ENCODE results near the gene TMEM164. TPM values are rescaled to one million over a fixed set of nuclear protein-coding genes. Genes with fewer than 3 reads are reported as not detected.
"Not testable (repeated sequence)": the region's sequence is repeated elsewhere in the genome, so short reads cannot be mapped to it uniquely, and the experiment has no call there.

The TMEM164 gene
- 12.7 and 17.3 TPM in 2 replicates for total RNA-seq

DNA sequence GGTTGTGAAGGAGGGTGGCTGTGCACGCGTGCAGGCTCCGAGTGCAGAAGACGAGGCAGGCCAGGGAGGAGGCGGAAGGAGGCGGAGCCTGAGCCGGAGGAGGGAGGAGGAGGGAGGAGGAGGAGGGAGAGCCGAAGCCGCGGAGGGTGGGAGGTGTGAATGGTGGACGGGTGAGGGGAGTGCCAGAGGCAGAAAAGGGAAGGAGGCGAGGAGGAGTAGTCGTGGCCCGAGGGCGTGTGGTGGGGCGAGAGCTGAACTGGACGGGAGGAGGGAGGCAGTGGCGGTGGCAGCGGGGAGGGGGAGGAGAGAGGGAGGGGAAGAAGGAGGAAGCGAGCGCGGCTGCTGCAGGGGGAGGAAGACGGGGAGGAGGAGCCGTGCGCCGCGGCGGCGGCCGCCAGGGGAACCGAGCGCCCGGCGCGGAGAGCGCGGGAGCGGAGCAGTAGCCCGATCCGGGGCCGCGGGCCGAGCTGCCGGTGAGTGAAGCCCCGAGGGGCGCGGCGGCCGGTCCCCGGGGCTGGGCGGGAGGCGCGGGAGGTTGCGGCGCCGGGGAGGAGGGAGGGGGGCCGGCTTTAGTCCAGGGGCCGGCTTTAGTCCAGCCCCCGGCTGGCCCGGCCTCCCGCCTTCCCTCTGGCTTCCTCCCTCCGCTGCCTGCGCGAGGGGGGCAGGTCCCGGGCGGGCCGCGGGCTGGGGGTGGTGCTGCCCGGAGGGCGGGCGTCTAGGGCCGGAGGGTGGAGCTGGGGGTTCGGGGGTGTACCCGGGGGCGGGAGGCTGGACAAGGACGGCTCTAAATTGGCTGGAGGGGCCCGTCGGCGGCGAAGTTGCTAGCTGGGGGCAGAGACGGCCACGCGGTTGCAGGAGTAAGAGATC, at the start of gene TMEM164:
Gene TMEM164 (plus strand): TSS at position 815 of the 867 bp plus-strand sequence. CDS start 661 bp downstream, outside the sequence.
- peak; percentile 30 for DNase-seq (ENCODE audit: low read depth)

DNA sequence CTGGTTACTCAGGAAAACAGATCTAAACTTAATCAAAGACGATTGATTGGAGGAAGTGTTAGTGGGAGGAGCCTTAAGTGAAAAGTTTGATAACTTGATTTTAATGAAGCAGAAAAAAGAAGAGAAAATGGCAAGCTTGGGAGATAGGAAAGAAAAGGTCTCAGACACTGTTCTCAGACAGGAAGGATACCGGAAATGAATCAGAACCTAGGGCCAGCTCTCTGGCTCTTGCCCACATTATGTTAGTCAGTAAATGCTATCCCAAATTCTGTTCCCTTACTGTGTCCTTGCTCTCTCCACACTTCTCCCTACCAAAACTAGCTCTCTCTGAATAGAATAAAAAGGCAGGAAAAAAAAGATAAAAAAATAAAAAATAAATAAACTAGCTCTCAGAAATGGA, 48.6 kb upstream of the TMEM164 start:
- no peak for DNase-seq (ENCODE audit: low read depth)

DNA sequence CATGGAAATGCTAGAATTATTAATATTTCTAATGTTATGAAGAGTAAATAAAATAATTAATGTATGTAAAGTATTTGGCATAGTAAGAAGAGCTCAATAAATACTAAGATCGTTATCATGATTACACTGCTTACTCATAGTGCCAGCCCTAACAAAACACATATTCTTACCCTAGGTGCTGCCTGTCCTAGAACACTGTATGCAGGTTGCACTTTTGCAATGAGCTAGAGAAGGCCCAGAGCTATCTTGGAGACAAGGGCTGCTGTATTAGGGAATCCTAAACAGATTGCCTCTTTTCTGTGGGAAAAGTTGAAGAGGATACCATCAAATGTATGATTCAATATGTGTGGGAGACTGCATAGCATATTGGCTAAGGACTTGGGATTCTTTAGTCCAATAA, 48.0 kb upstream of the TMEM164 start:
- no peak for DNase-seq (ENCODE audit: low read depth)

DNA sequence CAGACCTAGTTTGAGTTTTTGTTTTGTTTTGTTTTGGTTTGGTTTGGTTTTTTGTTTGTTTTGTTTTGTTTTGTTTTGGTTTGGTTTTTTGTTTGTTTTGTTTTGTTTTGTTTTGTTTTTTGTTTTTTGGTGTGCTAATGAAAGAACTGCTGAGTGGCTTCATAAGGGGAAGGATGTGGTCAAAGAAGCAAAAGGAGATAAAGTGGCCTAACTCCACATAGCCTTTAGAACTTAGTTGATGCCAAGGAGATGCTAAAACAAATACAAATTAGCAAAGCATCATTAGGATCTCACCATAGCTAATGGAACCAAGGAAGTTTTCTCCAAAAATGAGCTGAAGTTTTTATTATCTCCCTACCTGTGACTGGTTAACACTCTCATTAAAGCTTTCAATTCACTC, 44.6 kb upstream of the TMEM164 start:
- DNase-seq (ENCODE audit: low read depth) = no peak

DNA sequence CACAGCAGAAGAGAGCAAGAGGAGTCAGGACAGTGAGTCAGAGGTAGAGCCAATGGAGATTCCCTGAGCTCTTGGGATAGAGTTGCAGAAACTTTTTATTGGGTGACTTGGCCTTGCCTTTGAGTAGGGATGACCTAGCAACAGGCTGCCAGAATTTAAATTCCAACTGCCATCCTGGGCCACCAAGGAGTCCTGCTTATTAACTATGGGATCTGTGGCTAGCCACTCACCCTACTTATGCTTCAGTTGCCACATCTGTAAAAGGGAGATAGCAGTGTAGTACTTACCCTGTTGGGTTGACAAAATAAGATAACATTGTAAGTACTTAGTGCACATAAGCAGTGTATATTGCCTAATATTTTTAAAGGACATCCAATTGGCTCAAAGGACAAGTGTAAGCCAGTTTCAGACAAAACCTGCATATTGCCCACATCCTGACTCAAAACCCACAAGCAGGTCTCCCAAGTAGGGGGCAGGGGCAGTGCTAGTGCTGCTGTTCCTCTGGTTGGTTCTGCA, 43.5 kb upstream of the TMEM164 start:
- no peak for DNase-seq (ENCODE audit: low read depth)

DNA sequence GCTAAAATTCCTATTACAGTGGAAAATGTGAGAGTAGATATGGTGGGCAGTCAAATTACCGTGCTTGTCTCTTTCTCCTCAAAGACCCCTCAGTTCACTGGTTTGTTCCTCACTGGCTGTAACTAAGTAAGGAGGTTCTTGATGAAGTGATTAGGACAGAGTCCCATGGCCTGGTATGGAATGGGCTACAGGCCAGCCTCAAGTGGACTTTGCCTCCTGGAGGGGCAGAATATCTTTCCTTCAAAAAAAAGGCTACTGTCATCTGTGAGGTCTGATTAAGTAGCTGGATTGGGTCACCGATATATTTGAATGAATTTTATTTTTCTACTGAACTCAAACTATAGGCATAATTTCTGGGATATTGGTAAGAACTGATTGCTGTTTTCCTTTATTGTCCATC, 38.5 kb upstream of the TMEM164 start:
- DNase-seq (ENCODE audit: low read depth) = no peak

DNA sequence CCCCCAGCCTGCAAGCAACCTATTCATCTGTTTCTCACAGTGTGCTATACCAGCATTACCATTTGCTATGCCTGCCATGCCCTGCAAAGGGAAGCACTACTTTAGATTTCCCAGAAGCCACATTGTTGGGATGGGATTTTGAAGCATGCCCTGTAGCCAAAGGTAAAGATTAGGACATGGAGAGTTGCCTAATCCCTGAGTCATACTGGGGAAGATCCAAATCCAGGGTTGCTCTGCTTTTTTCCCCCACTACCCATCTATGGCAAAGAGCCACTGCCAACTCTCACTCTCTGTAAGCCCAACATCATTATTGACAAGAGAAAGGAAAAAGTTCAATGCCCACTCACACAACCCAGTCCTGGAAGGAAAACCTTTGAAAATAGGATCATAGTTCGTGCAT, 36.7 kb upstream of the TMEM164 start:
- peak; percentile 44 for DNase-seq (ENCODE audit: low read depth)

DNA sequence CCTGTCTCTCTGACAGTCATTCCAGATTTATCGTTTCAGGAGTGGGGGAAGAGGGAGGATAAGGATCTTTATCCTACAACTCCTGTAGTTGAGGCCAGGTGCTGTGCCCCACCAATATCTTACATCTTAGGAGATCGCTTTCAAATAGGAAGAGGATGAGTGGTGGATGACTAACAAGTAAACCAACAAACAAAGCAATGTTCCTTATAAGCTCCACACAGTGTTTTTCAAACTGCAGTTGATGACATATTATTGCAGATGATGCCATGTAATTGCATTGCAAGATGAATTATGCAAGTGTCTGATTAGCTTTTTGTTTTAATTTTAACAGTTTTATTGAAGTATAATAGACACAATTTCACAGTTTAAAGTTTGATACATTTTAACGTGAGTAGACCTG, 35.8 kb upstream of the TMEM164 start:
- DNase-seq (ENCODE audit: low read depth) = no peak

DNA sequence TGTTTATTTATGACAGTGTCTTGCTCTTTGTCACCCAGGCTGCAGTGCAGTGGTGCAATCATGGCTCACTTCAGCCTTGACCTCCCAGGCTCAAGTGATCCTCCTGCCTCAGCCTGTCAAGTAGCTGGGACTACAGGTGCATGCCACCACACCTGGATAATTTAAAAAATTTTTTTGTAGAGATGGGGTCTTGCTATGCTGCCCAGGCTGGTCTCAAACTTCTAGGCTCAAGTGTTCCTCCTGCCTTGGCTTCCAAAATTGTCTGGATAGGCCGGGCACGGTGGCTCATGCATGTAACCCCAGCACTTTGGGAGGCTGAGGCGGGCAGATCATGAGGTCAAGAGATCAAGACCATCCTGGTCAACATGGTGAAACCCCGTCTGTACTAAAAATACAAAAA, 32.1 kb upstream of the TMEM164 start:
- DNase-seq (ENCODE audit: low read depth) = not testable (repeated sequence)

DNA sequence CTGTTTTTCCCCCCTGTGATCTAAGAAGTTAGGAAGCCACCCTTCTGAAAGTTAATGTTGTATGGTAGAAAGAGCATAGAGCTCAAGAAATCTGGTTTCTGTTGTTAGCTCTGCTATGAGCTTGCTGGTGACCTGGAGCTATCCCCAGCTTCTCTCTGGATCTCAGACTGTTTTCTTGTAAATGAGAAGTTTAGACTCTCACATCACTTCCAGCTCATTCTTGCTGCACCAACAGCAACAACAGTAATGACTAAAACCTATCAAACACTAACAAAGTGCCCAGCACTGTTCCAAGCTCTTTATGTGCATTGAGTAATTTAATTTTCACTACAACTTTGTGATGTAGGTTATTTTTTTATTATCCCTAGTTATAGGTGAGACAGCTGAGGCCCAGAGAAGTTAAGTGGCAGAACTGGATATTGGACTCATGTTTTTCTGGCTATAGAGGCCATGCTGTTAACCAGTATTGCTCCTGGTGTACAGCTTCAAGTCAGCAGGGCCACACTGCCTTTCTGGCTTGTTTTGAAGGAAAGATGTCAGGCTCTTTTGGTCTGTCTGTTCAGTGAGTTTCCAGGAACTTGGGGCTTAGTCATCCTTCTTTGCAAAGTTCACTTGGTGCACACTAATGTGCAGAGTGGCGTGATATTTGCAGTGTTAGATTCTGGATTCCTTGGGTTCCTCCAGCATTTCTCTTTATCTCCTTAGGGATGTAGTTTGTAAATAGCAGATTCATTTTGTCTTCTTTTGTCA, 27.8 kb upstream of the TMEM164 start:
- DNase-seq (ENCODE audit: low read depth) = peak; percentile 69

DNA sequence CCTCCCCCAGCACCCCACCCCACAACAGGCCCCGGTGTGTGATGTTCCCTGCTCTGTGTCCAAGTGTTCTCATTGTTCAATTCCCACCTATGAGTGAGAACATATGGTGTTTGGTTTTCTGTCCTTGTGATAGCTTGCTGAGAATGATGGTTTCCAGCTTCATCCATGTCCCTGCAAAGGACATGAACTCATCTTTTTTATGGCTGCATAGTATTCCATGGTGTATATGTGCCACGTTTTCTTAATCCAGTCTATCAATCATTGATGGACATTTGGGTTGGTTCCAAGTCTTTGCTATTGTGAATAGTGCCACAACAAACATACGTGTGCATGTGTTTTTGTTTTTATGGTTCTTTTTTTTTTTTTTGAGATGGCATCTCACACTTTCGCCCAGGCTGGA, 17.7 kb upstream of the TMEM164 start:
- DNase-seq (ENCODE audit: low read depth) = not testable (repeated sequence)

DNA sequence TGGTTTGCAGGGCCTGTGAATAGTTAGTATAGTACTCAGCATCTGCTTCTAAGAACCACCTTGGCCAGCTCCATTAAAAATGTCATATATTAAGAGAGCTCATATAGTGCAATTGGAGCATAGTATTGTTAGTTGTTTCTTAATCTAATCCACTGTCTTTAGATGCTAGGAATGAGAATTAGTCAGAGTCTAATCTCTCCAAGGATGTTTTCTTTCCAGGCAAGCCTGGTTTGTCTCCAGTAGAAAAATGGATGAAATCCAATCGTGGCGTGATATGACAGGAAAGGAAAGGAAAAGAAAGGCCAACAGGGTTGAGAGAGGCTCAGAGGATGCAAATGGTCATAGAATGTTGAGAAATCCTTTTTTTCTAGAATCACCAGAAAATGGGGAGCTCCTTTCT, 15.0 kb upstream of the TMEM164 start:
- DNase-seq (ENCODE audit: low read depth) = no peak

DNA sequence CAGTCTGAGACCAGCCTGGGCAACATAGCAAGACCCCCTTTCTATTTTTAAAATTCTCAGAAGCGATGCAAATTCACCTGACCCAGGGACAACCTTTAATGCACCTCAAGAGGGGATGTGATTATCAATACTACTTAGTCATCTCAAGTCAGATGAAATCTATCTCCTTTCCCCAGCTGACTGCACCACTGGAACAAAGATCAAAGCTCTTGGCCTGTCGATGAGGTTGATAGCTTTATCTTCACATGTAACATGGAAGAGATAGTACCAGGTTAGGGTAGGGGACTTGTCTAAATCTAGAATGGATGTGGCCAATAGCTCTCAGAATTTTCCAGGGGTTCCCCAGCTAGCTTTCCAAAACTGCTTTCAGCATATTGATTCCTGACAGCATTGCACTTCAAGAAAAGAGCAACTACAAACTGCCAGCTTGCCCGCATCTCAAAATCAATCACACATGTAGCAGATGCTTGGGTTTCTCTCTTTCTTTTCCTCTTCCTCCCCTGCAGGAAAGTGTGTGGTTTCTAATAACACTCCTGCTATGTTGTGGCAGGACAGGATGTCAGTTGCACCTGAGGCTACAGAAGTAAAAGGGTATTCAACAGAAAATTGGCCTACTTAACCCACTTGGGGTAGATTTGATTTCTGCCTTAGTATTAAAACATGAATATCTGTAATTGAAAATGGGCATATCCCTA, 12.2 kb upstream of the TMEM164 start:
- DNase-seq (ENCODE audit: low read depth) = no peak

DNA sequence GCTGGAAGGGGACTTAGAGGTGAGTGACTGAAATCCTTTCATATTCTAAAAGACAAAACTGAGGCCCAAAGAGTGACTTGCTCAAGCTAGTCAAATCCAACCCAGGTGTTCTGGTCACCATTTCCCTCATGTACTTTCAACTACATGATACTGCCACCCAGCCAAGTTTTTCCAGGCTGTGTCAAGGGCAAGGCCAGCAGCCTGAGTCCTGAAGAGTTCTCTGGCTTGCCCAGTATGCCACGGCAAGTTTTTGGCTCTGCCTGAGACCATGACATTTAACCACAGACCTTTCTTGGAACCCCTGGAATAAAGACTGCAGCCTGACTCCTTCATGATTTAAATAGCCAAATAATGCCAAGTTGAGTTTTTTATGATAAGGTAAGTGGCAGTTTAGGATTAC, 10.7 kb upstream of the TMEM164 start:
- no peak for DNase-seq (ENCODE audit: low read depth)

DNA sequence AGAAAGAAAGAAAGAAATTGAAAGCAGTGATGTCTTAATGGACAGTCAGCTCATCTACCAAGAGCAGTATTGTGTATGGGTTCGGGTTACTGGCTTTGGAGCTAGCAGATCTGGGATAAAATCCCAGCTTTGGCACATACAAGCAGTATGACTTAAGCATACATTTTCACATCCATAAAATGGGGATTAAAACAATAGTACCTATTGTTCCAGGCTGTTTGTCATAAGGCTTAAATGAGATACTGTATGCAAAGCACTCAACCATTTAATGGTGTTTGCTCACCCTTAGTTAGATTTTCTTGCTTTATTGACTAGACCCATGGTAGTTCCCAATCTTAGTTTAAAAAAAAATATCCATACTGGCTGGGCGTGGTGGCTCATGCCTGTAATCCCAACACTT, 7.8 kb upstream of the TMEM164 start:
- no peak for DNase-seq (ENCODE audit: low read depth)

DNA sequence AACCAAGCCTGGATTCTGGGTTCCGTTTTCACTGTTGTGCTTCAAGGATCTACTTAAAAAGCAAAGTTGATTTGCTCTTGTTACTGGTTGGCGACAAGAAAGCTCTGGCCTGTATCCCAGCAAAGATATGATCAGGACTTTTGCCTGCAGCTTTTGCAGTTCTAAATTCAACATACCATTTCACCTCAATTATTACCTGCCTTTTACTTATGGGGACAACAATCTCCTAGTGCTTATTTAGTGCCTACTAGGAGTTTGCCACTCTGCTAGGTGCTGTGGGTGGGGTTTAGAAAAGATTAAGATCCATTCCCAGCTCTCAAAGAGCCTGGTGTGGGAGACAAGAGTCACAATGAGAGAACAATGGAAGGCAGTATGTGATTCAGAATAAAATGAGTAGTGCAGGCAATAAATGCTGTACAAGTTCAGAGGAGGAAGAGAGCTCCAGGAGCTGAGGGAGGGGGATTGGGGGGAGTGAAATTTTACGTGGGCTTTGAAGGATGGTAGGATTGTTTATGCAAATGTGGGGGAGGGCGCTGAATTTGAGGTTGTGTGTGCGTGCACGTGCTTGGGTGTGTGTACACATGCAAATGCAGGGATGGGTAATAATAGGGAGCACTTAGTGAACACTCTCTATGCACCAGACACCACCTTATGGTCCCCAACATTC, 5.0 kb upstream of the TMEM164 start:
- no peak for DNase-seq (ENCODE audit: low read depth)

DNA sequence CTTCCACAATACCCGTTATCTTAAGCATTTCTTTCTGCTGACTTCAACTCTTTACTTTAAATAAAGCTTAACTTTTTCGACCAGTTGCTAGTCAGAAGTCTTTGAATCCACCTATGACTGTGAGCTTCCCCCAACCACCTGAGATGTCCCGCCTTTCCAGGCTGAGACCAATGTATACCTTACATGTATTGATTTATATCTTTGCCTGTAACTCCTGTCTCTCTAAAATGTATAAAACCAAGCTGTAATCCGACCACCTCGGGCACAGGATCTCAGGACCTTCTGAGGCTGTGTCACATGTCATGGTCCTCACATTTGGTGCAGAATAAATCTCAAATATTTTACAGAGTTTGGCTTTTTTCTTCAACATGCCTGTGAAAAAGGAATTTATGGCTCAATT, 2.9 kb upstream of the TMEM164 start:
- no peak for DNase-seq (ENCODE audit: low read depth)

DNA sequence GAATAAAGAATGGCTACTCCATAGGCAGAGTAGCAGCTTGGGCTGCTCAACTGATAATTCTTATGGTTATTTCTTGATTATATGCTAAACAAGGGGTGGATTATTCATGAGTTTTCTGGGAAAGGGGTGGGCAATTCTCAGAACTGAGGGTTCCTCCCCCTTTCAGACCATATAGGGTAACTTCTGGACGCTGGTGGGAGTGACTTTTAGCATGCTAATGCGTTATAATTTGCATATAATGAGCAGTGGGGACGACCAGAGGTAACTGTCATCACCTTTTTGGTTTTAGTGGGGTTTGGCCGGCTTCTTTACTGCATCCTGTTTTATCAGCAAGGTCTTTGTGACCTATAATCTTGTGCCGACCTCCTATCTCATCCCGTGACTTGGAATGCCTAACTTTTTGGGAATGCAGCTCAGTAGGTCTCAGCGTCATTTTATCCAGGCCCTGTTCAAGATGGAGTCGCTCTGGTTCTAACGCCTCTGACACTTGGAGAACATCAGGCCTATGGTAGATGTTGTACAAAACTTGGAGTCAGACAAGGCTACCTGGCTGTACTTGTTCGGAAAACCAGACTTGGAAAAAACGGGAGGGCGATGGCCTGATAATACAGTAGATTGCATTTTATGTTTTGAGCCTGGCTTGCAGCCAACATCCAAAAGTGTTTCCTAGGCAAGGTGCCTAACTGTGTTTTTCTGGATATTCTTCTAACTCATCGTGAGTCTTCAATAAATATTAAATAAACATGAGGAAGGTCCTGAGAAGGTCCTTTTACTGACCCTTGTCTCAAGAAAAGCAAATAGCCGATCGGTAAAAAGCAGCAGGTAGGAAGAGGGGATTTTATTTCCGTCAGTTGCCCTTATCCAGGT, 1.8 kb upstream of the TMEM164 start:
- DNase-seq (ENCODE audit: low read depth) = no peak

DNA sequence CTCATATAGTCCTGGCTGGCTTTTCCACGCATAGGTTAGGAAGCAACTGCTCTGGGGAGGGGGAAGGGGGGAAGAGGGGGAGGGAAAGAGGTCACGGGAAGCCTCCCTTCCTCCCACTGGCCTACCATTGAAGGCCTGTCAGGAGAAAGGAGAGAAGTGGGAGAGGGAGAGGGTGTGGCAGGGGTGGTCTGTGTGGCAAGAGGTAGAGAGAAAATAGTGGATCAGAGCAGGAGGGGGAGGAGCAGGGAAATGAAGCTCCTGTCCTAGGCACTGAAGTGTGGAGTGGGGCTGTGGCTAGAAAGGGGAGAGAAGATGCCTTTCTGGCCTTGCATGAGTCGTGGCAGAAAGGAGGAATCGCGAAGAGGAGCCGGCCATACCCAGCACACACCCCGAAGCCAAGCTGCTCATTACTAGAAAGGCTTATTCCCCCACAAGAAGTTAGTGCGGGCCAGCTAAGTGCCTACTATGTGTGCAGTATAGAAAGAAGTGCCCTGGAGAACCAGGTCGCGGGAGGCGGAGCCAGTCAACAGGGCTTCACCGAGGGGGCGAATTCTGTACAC, 1.1 kb upstream of the TMEM164 start:
- no peak for DNase-seq (ENCODE audit: low read depth)
